Measurements from ENCODE around the gene KIF5A. TPM values are rescaled to one million over a fixed set of nuclear protein-coding genes. Genes with fewer than 3 reads are reported as not detected.

KIF5A gene
- total and polyA plus RNA-seq, 2 donors (not counting 3 experiments of a cell fraction or from before 2014, with no cell fraction given) = 0.07 to 0.35 TPM

DNA sequence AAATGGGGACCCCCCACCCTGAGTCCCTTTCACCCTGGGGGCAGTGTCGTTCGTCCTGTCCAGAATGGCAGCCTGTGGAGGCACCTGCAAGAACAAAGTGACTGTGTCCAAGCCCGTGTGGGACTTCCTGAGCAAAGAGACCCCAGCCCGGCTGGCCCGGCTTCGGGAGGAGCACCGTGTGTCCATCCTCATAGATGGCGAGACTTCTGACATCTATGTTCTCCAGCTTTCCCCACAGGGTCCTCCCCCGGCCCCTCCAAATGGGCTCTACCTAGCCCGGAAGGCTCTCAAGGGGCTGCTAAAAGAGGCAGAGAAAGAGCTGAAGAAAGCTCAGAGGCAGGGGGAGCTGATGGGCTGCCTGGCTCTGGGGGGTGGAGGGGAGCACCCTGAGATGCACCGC is 57.0 kb downstream of the KIF5A start:
- Histone ChIP-seq H3K79me2 (ENCODE audit: control insufficient read depth, insufficient read depth, low read length) (no peaks in the 10 kb centered on the region), H2AFZ (ENCODE audit: low read depth, low read length) (no peak overlapping the region), H3K4me1 (ENCODE audit: control insufficient read depth, extremely low read depth, insufficient read depth, low read length) (peaks cover 9% of the 10 kb centered on the region), H3K27me3 (ENCODE audit: control insufficient read depth in 2 of 2, insufficient read depth in 2 of 2, low read length in 2 of 2) (peaks cover under 1 to 6% of the 10 kb centered on the region in 2 experiments), H3K36me3 (ENCODE audit: control insufficient read depth in 2 of 2, extremely low read depth in 1 of 2, insufficient read depth in 2 of 2, low read length in 2 of 2) (peaks cover 0 to 1% of the 10 kb centered on the region in 2 experiments), H3K9me1 (replicated peaks; ENCODE audit: control insufficient read depth, extremely low read depth, insufficient read depth, low read length) (no peaks in the 10 kb centered on the region), H4K20me1 (replicated peaks; ENCODE audit: control insufficient read depth, extremely low read depth, insufficient read depth, low read length) (no peaks in the 10 kb centered on the region), H3K9ac (replicated peaks; ENCODE audit: extremely low read depth, insufficient read depth, low read length) (no peak overlapping the region), H3K4me3 (replicated peaks in 1 of 3; ENCODE audit: insufficient read depth in 1 of 3, low read depth in 1 of 3, low read length in 3 of 3) (no peak overlapping the region), H3K9me3 (replicated peaks; ENCODE audit: control insufficient read depth, insufficient read depth, low read length) (no peaks in the 10 kb centered on the region), H3K27ac (ENCODE audit: insufficient read depth, low read depth, low read length) (no peak overlapping the region), H3K4me2 (ENCODE audit: insufficient read depth, low read length) (no peak overlapping the region)
- intact Hi-C loops (cut with micrococcal nuclease) = no loop called here
- dilution Hi-C loops (cut with MboI; ENCODE audit: extremely low pct_ligation_motif_present, low sequenced_read_pairs) = no loop called here
- DNase-seq (ENCODE audit: low read depth, low spot score) (no peak), FAIRE-seq (no peak)
- ChIA-PET POLR2A (interaction anchor here (0.5 kb wide), 1 partner anchor 22 kb away, joined by 4 read pairs; no protein-coding TSS in a partner anchor), CTCF (interaction anchor here (1.5 to 6.8 kb wide), 3 partner anchors 14 to 24 kb away, joined by 4 to 44 read pairs (median 8); no protein-coding TSS in a partner anchor)
- TF ChIP-seq MYC (IDR thresholded peaks at IDR 0.05; ENCODE audit: low read depth, low read length) (no peak), POLR2A (IDR thresholded peaks at IDR 0.05; ENCODE audit: low read depth, low read length) (no peak), JUN (IDR thresholded peaks at IDR 0.05; ENCODE audit: borderline replicate concordance, insufficient read depth, insufficient read length, low read depth) (no peak), EZH2 (IDR thresholded peaks at IDR 0.05; ENCODE audit: borderline replicate concordance, low read depth, low read length, severe bottlenecking) (no peak), POLR2AphosphoS5 (IDR thresholded peaks at IDR 0.05; ENCODE audit: insufficient read depth, low read depth, low read length) (no peak), GATA2 (IDR thresholded peaks at IDR 0.05; ENCODE audit: insufficient read depth, insufficient read length, low read depth, low read length) (no peak), FOS (IDR thresholded peaks at IDR 0.05; ENCODE audit: borderline replicate concordance, insufficient read depth, low read length) (no peak)
- TF ChIP-seq, protein P1, sequence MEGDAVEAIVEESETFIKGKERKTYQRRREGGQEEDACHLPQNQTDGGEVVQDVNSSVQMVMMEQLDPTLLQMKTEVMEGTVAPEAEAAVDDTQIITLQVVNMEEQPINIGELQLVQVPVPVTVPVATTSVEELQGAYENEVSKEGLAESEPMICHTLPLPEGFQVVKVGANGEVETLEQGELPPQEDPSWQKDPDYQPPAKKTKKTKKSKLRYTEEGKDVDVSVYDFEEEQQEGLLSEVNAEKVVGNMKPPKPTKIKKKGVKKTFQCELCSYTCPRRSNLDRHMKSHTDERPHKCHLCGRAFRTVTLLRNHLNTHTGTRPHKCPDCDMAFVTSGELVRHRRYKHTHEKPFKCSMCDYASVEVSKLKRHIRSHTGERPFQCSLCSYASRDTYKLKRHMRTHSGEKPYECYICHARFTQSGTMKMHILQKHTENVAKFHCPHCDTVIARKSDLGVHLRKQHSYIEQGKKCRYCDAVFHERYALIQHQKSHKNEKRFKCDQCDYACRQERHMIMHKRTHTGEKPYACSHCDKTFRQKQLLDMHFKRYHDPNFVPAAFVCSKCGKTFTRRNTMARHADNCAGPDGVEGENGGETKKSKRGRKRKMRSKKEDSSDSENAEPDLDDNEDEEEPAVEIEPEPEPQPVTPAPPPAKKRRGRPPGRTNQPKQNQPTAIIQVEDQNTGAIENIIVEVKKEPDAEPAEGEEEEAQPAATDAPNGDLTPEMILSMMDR (IDR thresholded peaks at IDR 0.05; ENCODE audit: extremely low read depth in 1 of 2, insufficient read depth in 1 of 2, low read depth in 1 of 2, low read length in 2 of 2) = no peak
- TF ChIP-seq, protein P2, sequence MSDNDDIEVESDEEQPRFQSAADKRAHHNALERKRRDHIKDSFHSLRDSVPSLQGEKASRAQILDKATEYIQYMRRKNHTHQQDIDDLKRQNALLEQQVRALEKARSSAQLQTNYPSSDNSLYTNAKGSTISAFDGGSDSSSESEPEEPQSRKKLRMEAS (IDR thresholded peaks at IDR 0.05; ENCODE audit: insufficient read depth, insufficient read length) = no peak
- no TSS peak for BruUV-seq (replicated peaks)

Measured in endothelial cell of umbilical vein (primary cell).